ENCODE measurements around the gene RNF26. TPM values are rescaled to one million over a fixed set of nuclear protein-coding genes. Genes with fewer than 3 reads are reported as not detected.
A peak's percentile ranks its signal among the peaks of the same experiment; 100 is the strongest.

Gene RNF26
- polyA plus RNA-seq, 4 donors: 6.5 to 28.3 (median 17.5) TPM

DNA sequence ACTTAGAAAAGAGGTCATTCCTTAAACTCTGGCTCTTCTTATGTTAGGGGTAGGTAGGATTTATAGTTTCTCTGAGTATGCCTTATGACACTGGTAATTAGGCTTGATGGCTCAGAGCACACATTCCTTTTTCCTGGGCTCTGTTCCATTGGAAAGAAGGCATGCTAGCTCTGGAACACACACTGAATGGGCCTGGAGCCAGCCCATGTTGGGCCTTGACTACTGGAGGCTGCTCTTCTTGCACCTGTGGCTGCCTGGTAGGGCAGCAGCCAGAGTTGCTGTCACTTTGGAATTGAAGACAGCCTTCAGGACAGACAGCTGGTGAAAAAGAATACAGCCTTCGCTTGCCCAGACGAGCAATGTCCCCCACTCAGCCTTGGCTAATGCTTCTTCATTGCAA is 35.6 kb upstream of the RNF26 start:
- H3K36me3 ChIP-seq (ENCODE audit: control insufficient read depth in 3 of 3, insufficient read depth in 2 of 3, low read depth in 1 of 3, low read length in 3 of 3): peaks cover 9 to 27% (median 14%) of the 10 kb centered on the region in 3 donors
- H3K27ac ChIP-seq (ENCODE audit: low read depth in 1 of 3, low read length in 2 of 3): peak overlapping the region in 1 of 3 donors; percentile 2
- H3K9me3 ChIP-seq (ENCODE audit: control insufficient read depth in 2 of 2, insufficient read depth in 1 of 2, low read depth in 1 of 2, low read length in 1 of 2): no peaks in the 10 kb centered on the region
- no peaks in the 10 kb centered on the region for H3K27me3 ChIP-seq (ENCODE audit: control insufficient read depth in 3 of 3, insufficient read depth in 3 of 3, low read length in 3 of 3)
- WGBS, 3 donors: 85 to 98% (median 85%) methylated on average over 2 of the region's 2 CpGs
- DNase-seq (no peak), FAIRE-seq (no peak)
- H3K4me1 ChIP-seq (ENCODE audit: control insufficient read depth in 3 of 3, insufficient read depth in 2 of 3, low read depth in 1 of 3, low read length in 2 of 3): peaks cover 0 to 9% (median 0%) of the 10 kb centered on the region in 3 donors
- H3K4me3 ChIP-seq (ENCODE audit: low read depth in 1 of 3, low read length in 3 of 3): no peak overlapping the region

DNA sequence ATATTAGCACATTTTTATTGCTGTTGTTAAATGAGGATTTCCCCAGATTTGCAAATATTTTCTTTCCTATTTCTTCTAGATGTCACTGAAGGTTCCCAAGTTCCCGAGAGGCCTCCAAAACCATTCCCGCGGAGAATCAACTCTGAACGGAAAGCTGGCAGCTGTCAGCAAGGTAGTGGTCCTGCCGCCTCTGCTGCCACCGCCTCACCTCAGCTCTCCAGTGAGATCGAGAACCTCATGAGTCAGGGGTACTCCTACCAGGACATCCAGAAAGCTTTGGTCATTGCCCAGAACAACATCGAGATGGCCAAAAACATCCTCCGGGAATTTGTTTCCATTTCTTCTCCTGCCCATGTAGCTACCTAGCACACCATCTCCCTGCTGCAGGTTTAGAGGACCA is 34.9 kb upstream of the RNF26 start:
- no peaks in the 10 kb centered on the region for H3K9me3 ChIP-seq (ENCODE audit: control insufficient read depth in 2 of 2, insufficient read depth in 1 of 2, low read depth in 1 of 2, low read length in 1 of 2)
- peaks cover 0 to 9% (median 0%) of the 10 kb centered on the region in 3 donors for H3K4me1 ChIP-seq (ENCODE audit: control insufficient read depth in 3 of 3, insufficient read depth in 2 of 3, low read depth in 1 of 3, low read length in 2 of 3)
- DNase-seq: no peak
- H3K4me3 ChIP-seq (ENCODE audit: low read depth in 1 of 3, low read length in 3 of 3): no peak overlapping the region
- 98 to 99% (median 98%) methylated on average over 9 of the region's 9 CpGs for WGBS, 3 donors
- no peaks in the 10 kb centered on the region for H3K27me3 ChIP-seq (ENCODE audit: control insufficient read depth in 3 of 3, insufficient read depth in 3 of 3, low read length in 3 of 3)
- H3K27ac ChIP-seq (ENCODE audit: low read depth in 1 of 3, low read length in 2 of 3): no peak overlapping the region
- FAIRE-seq: no peak
- peaks cover 9 to 26% (median 14%) of the 10 kb centered on the region in 3 donors for H3K36me3 ChIP-seq (ENCODE audit: control insufficient read depth in 3 of 3, insufficient read depth in 2 of 3, low read depth in 1 of 3, low read length in 3 of 3)

DNA sequence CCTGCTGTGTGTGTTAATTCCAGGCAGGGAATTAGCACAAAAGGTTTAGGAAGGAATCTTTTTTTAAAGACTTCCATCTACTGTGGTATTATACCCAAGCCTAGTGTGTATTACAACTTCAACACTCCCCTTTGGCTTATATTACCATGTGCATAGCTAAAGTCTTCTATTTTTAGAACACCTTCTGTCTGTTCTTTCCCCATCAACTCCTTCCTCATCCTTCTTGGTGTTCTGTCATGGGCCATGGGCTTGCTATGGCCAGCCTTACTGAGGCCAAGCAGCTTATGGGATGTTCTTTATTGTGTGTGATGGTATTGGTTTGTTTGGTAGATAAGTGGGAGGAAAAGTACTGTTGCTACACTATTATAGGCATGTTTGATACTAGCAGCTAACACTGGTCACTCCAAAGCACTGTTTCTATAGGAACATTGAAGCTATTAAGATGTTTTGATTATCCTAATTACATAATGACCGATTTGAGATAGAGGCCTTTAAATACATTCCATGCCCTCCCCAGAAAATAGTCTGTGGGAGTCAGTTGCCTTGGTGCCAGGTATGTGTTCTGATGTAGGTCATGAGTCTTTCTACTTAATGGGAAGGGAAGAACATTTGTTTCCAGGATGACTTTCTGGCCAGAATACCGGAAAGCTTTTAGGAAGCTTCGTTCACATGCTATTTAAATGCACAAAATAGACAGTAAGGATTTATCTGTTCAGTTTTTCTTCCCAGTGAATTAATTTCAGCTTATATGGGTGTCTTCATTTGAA is 33.9 kb upstream of the RNF26 start:
- Histone ChIP-seq H3K27ac (ENCODE audit: low read depth in 1 of 3, low read length in 2 of 3) (no peak overlapping the region), H3K27me3 (ENCODE audit: control insufficient read depth in 3 of 3, insufficient read depth in 3 of 3, low read length in 3 of 3) (no peaks in the 10 kb centered on the region)

DNA sequence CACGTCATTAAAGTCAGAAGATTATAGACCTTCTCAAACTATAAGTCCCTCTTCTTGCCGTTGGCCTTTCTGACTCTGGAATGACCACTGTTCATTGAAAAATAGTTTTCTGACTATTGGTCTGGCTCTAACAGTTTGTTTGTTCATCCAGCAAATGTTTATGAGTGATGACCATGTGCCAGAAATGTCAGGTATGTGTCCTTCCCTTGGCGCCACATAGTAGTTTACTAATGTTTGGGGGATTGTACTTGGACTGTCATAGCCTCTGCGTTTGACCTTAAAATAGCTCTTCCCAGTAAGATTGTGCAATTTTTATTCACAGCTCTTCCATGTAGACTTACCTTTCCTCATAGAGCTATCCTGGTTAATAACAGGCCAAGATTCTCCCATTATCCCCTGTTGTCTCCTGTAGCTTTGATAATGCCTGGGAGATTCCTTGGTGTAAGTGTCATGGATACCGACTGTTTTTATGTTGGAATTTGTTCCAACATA is 31.1 kb upstream of the RNF26 start:
- H3K27me3 ChIP-seq (ENCODE audit: control insufficient read depth in 3 of 3, insufficient read depth in 3 of 3, low read length in 3 of 3): no peaks in the 10 kb centered on the region
- H3K27ac ChIP-seq (ENCODE audit: low read depth in 1 of 3, low read length in 2 of 3): no peak overlapping the region
- peaks cover 7 to 42% (median 18%) of the 10 kb centered on the region in 3 donors for H3K36me3 ChIP-seq (ENCODE audit: control insufficient read depth in 3 of 3, insufficient read depth in 2 of 3, low read depth in 1 of 3, low read length in 3 of 3)
- H3K9me3 ChIP-seq (ENCODE audit: control insufficient read depth in 2 of 2, insufficient read depth in 1 of 2, low read depth in 1 of 2, low read length in 1 of 2): no peaks in the 10 kb centered on the region
- DNase-seq (no peak), FAIRE-seq (no peak)
- no peak overlapping the region for H3K4me3 ChIP-seq (ENCODE audit: low read depth in 1 of 3, low read length in 3 of 3)
- 88 to 93% (median 90%) methylated on average over 5 of the region's 5 CpGs for WGBS, 3 donors
- peaks cover 0 to 6% (median 0%) of the 10 kb centered on the region in 3 donors for H3K4me1 ChIP-seq (ENCODE audit: control insufficient read depth in 3 of 3, insufficient read depth in 2 of 3, low read depth in 1 of 3, low read length in 2 of 3)

More for the DNA sequence above, 33.9 kb upstream of the RNF26 start:
- peaks cover 0 to 9% (median 0%) of the 10 kb centered on the region in 3 donors for H3K4me1 ChIP-seq (ENCODE audit: control insufficient read depth in 3 of 3, insufficient read depth in 2 of 3, low read depth in 1 of 3, low read length in 2 of 3)
- WGBS, 3 donors: 83 to 87% (median 86%) methylated on average over 3 of the region's 3 CpGs
- no peaks in the 10 kb centered on the region for H3K9me3 ChIP-seq (ENCODE audit: control insufficient read depth in 2 of 2, insufficient read depth in 1 of 2, low read depth in 1 of 2, low read length in 1 of 2)
- no peak overlapping the region for H3K4me3 ChIP-seq (ENCODE audit: low read depth in 1 of 3, low read length in 3 of 3)
- FAIRE-seq (no peak), DNase-seq (no peak)
- H3K36me3 ChIP-seq (ENCODE audit: control insufficient read depth in 3 of 3, insufficient read depth in 2 of 3, low read depth in 1 of 3, low read length in 3 of 3): peaks cover 9 to 31% (median 17%) of the 10 kb centered on the region in 3 donors

DNA sequence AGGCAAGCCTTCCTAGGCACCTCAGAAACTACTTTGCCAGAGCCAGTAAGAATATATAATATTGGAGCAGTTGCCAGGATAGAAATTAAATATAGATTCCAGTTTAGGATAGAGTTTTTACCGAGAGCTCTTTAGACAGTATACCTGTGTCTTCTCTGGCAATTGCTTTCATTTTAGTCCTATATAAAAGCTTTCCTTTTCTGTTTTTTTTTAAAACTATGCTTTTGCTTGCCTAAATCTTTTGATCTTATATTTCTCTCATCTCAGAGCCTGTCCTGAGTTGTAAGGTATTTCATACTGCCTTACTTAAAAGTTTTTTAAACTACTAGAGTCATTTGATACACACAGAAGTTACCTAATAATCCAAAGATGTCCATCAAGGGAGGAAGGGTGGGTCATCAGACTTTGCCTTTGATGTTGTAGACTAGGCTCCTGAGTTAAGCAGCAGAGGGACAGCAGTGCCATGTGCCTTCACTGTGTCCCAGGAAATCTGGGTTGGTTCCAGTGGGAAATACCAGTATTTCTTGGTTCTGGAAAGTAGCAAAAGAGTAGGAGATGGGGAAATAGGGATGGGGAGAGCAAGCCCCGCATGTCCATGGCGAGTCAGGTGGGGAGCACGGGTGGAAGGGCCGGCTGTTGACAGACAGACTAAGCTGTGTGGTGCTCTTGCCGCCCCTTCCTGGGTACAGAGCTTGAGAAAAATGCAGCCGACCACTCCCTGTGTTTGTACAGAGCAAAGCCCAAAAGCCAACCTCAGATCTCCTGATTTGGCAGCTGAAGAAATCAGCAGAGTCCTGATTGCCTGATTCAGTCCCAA is 28.6 kb upstream of the RNF26 start:
- Histone ChIP-seq H3K9me3 (ENCODE audit: control insufficient read depth in 2 of 2, insufficient read depth in 1 of 2, low read depth in 1 of 2, low read length in 1 of 2) (no peaks in the 10 kb centered on the region), H3K27me3 (ENCODE audit: control insufficient read depth in 3 of 3, insufficient read depth in 3 of 3, low read length in 3 of 3) (no peaks in the 10 kb centered on the region), H3K4me1 (ENCODE audit: control insufficient read depth in 3 of 3, insufficient read depth in 2 of 3, low read depth in 1 of 3, low read length in 2 of 3) (no peaks in the 10 kb centered on the region), H3K4me3 (ENCODE audit: low read depth in 1 of 3, low read length in 3 of 3) (no peak overlapping the region), H3K36me3 (ENCODE audit: control insufficient read depth in 3 of 3, insufficient read depth in 2 of 3, low read depth in 1 of 3, low read length in 3 of 3) (peaks cover 2 to 52% (median 9%) of the 10 kb centered on the region in 3 donors), H3K27ac (ENCODE audit: low read depth in 1 of 3, low read length in 2 of 3) (no peak overlapping the region)
- DNase-seq: no peak
- 86 to 98% (median 96%) methylated on average over 7 of the region's 7 CpGs for WGBS, 3 donors
- no peak for FAIRE-seq

DNA sequence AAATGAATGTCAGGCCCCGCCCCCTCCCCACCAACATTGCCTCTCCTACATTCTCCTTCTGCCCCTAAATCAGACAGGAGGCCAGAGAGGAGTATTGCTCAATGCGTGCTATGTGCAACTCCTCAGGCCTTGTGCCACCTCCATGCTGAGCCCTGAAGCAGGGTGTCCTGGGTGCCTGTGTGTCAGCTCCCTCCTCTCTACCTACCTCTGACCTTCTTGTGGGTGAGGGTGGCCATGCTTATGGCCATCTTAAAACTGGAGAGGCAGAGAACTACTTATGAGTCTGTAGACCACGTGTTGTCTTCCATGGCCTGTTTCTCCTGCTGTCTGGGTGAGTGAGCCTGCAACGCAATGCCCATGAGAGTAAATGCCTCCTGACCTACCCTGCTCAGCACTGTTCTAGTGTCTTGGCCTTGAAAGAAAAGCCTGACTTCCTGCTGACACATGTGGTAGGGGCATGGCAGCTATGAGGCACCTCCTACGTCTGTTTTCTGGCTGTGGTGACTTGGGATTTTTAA is 27.9 kb upstream of the RNF26 start:
- no peaks in the 10 kb centered on the region for H3K9me3 ChIP-seq (ENCODE audit: control insufficient read depth in 2 of 2, insufficient read depth in 1 of 2, low read depth in 1 of 2, low read length in 1 of 2)
- WGBS, 3 donors: 67 to 89% (median 74%) methylated on average over 5 of the region's 5 CpGs
- H3K4me1 ChIP-seq (ENCODE audit: control insufficient read depth in 3 of 3, insufficient read depth in 2 of 3, low read depth in 1 of 3, low read length in 2 of 3): no peaks in the 10 kb centered on the region
- DNase-seq: no peak
- peaks cover 2 to 56% (median 9%) of the 10 kb centered on the region in 3 donors for H3K36me3 ChIP-seq (ENCODE audit: control insufficient read depth in 3 of 3, insufficient read depth in 2 of 3, low read depth in 1 of 3, low read length in 3 of 3)
- H3K27ac ChIP-seq (ENCODE audit: low read depth in 1 of 3, low read length in 2 of 3): peak overlapping the region in 1 of 3 donors; percentile 57
- no peak overlapping the region for H3K4me3 ChIP-seq (ENCODE audit: low read depth in 1 of 3, low read length in 3 of 3)
- no peaks in the 10 kb centered on the region for H3K27me3 ChIP-seq (ENCODE audit: control insufficient read depth in 3 of 3, insufficient read depth in 3 of 3, low read length in 3 of 3)
- FAIRE-seq: no peak

DNA sequence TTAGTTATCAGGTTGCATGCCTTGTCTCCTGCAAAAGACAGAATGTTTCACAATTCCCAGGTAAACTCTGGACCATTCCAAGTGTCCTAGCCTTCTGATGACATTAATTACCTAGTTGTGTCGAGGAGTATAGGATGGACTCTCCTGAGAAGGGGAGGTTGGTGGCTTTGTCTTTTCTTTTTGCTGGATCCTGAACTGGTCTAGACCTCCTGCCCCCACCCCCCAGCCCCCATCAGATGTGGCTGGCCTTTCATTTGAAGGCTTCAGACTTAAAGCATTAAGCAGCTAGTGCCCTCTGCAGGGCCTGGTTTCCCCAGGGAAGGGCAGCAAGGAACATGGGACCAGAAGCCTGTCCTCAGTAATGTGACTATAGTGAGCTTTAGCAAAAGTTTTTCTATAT is 27.1 kb upstream of the RNF26 start:
- 61 to 77% (median 75%) methylated on average over 1 of the region's 1 CpG for WGBS, 3 donors
- H3K4me3 ChIP-seq (ENCODE audit: low read depth in 1 of 3, low read length in 3 of 3): no peak overlapping the region
- FAIRE-seq: no peak
- no peak for DNase-seq
- H3K9me3 ChIP-seq (ENCODE audit: control insufficient read depth in 2 of 2, insufficient read depth in 1 of 2, low read depth in 1 of 2, low read length in 1 of 2): no peaks in the 10 kb centered on the region
- H3K36me3 ChIP-seq (ENCODE audit: control insufficient read depth in 3 of 3, insufficient read depth in 2 of 3, low read depth in 1 of 3, low read length in 3 of 3): peaks cover 2 to 57% (median 7%) of the 10 kb centered on the region in 3 donors
- peak overlapping the region in 1 of 3 donors; percentile 52 for H3K27ac ChIP-seq (ENCODE audit: low read depth in 1 of 3, low read length in 2 of 3)
- no peaks in the 10 kb centered on the region for H3K27me3 ChIP-seq (ENCODE audit: control insufficient read depth in 3 of 3, insufficient read depth in 3 of 3, low read length in 3 of 3)
- H3K4me1 ChIP-seq (ENCODE audit: control insufficient read depth in 3 of 3, insufficient read depth in 2 of 3, low read depth in 1 of 3, low read length in 2 of 3): no peaks in the 10 kb centered on the region

DNA sequence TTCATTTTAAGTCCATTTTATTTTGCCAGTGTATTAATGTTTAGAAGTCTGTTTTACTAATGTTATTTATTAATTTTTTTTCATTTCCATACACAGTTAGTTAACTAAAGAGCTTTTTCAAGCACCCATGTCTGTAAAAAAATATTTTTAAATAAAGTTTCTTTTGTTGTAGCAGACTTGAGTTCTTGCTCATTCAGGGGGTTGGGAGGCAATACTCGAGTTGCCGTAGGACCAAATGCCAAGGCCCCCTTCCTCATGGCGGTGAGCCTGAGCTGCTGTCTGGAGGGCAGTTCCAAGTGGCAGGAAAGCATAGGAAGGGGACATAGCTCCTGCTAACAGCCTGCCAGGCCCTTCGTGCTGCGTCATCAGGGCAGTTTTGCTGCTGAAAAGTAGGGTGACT is 26.4 kb upstream of the RNF26 start:
- Histone ChIP-seq H3K27ac (ENCODE audit: low read depth in 1 of 3, low read length in 2 of 3) (no peak overlapping the region), H3K36me3 (ENCODE audit: control insufficient read depth in 3 of 3, insufficient read depth in 2 of 3, low read depth in 1 of 3, low read length in 3 of 3) (peaks cover 2 to 61% (median 7%) of the 10 kb centered on the region in 3 donors), H3K9me3 (ENCODE audit: control insufficient read depth in 2 of 2, insufficient read depth in 1 of 2, low read depth in 1 of 2, low read length in 1 of 2) (no peaks in the 10 kb centered on the region), H3K4me1 (ENCODE audit: control insufficient read depth in 3 of 3, insufficient read depth in 2 of 3, low read depth in 1 of 3, low read length in 2 of 3) (no peaks in the 10 kb centered on the region), H3K27me3 (ENCODE audit: control insufficient read depth in 3 of 3, insufficient read depth in 3 of 3, low read length in 3 of 3) (no peaks in the 10 kb centered on the region), H3K4me3 (ENCODE audit: low read depth in 1 of 3, low read length in 3 of 3) (no peak overlapping the region)
- no peak for FAIRE-seq
- 77 to 95% (median 90%) methylated on average over 5 of the region's 5 CpGs for WGBS, 3 donors
- DNase-seq: no peak

All from small intestine (tissue), 7 donors.